OCI-LY1 (cell line): Measurements from ENCODE around the gene GTF2I.

Experiments used
- EZH2 ChIP-seq: fragments of 200-600 bp; sonication (generic), shearing (Covaris generic); IDR thresholded peaks from 2 replicates; pipeline ENCODE4 v1.8.0; 2017; ENCODE audit warnings: borderline replicate concordance, mixed run types, mild to moderate bottlenecking, antibody characterized with exemption, low read length, moderate library complexity, mixed read lengths
- TF ChIP-seq, protein P1 (sequence below): fragments of 200-600 bp; sonication (generic), shearing (Covaris generic); IDR thresholded peaks from 2 replicates; pipeline ENCODE4 v1.5.1; 2017; ENCODE audit warnings: mild to moderate bottlenecking, antibody characterized with exemption, low read length, moderate library complexity, mixed read lengths

- TF ChIP-seq, protein P1, sequence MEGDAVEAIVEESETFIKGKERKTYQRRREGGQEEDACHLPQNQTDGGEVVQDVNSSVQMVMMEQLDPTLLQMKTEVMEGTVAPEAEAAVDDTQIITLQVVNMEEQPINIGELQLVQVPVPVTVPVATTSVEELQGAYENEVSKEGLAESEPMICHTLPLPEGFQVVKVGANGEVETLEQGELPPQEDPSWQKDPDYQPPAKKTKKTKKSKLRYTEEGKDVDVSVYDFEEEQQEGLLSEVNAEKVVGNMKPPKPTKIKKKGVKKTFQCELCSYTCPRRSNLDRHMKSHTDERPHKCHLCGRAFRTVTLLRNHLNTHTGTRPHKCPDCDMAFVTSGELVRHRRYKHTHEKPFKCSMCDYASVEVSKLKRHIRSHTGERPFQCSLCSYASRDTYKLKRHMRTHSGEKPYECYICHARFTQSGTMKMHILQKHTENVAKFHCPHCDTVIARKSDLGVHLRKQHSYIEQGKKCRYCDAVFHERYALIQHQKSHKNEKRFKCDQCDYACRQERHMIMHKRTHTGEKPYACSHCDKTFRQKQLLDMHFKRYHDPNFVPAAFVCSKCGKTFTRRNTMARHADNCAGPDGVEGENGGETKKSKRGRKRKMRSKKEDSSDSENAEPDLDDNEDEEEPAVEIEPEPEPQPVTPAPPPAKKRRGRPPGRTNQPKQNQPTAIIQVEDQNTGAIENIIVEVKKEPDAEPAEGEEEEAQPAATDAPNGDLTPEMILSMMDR: peak; percentile 24; the same call in 1 of the 2 replicates
- TF ChIP-seq EZH2: no peak
Observed at GRCh38 chr7:74709880-74710671, 52.6 kb downstream of the GTF2I start.
